Brain microvascular endothelial cell (primary cell): ENCODE data around the gene GLI2.

ENCODE experiments used
- DNase-seq: peaks from one replicate; pipeline ENCODE4 v3.0.0-alpha.2; 2020
- H3K27ac ChIP-seq: fragments of 250-450 bp; sonication (Bioruptor Pico); 2 replicates; pipeline ENCODE4 v1.5.1; 2020; ENCODE audit warnings: mild to moderate bottlenecking, moderate library complexity
- H3K27me3 ChIP-seq: fragments of 250-450 bp; sonication (Bioruptor Pico); replicated peaks from 2 replicates; pipeline ENCODE4 v1.5.1; 2020; ENCODE audit warnings: mild to moderate bottlenecking
- H3K36me3 ChIP-seq: fragments of 250-450 bp; sonication (Bioruptor Pico); replicated peaks from 2 replicates; pipeline ENCODE4 v1.5.1; 2020; ENCODE audit warnings: mild to moderate bottlenecking
- H3K4me3 ChIP-seq: 2 replicates; pipeline ENCODE4 v1.5.1; 2011; ENCODE audit warnings: low read depth, mild to moderate bottlenecking, control low read depth, low read length, moderate library complexity
- in situ Hi-C: cut with HindIII; loops from 2 replicates; pipeline ENCODE4 v1.10.0; 2017; ENCODE audit warnings: low sequenced_read_pairs, low pct_ligation_motif_present
- TF ChIP-seq, protein P1 (sequence below): IDR thresholded peaks from 2 replicates; pipeline ENCODE4 v1.5.1; 2011; ENCODE audit warnings: low read depth, mild to moderate bottlenecking, moderate library complexity, low read length, control low read depth, inconsistent platforms; ENCODE audit errors: missing control alignments

GLI2 gene

DNA sequence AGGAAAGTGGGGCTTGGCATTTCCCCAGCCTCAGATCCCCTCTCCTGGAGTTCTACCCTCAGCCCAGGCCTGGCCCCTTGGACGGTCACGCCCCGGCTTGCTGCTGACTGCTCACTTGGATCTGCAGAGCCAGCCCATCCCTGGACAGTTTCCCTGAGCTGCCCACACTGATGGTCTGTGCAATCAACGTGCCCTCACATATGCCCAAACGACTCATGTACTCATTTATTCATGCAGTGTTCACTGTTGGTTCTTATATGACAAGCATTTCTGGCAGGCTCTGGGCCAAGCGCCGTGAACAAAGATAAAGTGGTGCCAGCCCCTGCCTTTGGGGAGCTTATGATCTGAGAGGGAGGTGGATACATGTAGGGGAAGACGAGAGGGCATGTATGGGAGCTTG, 20.3 kb upstream of the GLI2 start:
- H3K27ac ChIP-seq, result no peak overlapping the region
- H3K4me3 ChIP-seq, result no peak overlapping the region
- H3K36me3 ChIP-seq, result no peaks in the 10 kb centered on the region
- H3K27me3 ChIP-seq, result no peaks in the 10 kb centered on the region
- in situ Hi-C loops, result no loop called here
- TF ChIP-seq, protein P1, sequence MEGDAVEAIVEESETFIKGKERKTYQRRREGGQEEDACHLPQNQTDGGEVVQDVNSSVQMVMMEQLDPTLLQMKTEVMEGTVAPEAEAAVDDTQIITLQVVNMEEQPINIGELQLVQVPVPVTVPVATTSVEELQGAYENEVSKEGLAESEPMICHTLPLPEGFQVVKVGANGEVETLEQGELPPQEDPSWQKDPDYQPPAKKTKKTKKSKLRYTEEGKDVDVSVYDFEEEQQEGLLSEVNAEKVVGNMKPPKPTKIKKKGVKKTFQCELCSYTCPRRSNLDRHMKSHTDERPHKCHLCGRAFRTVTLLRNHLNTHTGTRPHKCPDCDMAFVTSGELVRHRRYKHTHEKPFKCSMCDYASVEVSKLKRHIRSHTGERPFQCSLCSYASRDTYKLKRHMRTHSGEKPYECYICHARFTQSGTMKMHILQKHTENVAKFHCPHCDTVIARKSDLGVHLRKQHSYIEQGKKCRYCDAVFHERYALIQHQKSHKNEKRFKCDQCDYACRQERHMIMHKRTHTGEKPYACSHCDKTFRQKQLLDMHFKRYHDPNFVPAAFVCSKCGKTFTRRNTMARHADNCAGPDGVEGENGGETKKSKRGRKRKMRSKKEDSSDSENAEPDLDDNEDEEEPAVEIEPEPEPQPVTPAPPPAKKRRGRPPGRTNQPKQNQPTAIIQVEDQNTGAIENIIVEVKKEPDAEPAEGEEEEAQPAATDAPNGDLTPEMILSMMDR, result no peak
- DNase-seq, result no peak

DNA sequence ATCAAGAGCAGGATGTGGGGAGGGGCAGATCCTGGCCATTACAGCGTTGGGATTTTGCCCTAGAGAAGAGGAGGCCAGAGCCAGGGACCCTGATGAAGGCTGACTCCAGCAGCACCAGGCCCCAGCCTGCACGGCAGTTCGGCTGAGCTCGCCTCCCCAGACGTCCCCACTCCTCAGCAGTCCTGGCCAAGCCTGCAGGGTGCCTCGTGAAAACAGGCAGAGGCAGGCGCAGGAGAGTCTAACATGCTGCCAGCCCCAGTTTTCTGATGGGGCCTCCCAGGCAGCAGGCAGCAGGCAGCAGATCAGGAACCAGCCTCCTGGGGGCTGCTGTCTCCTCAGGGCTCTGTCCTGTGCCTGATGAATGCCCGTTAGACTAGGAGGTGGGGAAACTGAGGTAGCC, 19.7 kb upstream of the GLI2 start:
- in situ Hi-C loops, result no loop called here
- H3K36me3 ChIP-seq, result no peaks in the 10 kb centered on the region
- no peak overlapping the region for H3K4me3 ChIP-seq
- TF ChIP-seq, protein P1, result no peak
- DNase-seq, result no peak
- no peak overlapping the region for H3K27ac ChIP-seq
- no peaks in the 10 kb centered on the region for H3K27me3 ChIP-seq

DNA sequence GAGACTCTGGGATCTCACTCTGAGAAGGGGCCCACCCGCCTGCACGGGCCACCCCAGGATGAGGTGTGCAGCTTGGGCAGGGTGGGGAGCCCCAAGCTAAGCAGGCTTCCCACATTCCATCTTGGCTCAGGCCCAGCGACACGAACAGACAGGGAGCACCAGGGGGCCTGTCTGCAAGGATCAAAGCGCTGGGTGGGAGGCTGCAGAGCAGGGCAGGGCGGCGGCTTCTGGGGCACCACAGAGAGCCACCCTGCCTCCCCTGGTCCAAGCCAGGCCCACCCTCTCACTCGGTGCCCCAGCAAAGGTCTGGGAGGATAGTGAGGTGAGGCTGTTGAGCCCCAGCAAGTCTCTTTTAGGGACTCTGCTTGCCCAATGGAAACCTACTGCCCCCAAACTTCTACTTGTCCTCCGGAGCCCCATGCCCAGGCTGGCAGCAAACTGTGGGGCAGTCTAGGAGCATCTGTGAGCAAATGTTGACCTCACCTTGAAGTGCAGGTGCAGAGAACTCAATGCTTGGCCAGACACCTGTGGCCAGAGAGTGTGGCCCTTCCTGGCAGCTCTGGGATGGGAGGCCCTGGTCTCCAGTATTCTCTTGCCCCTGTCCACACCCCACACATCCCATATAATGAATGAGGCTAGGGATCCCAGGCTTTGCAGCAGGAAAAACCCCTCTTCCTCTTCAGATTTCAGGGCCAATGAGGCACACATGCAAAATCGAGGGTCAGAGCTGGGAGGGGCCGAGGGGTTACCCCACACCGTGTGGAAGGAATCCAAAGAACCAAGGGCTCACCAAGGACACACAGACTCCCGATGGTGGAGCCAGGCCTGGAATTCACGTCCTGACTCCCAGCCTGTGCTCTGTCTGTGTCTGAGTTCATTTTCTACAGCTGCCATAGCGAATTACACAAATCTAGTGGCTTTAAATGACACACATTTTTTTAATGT, 18.8 kb upstream of the GLI2 start:
- no peak for DNase-seq
- in situ Hi-C loops, result no loop called here

DNA sequence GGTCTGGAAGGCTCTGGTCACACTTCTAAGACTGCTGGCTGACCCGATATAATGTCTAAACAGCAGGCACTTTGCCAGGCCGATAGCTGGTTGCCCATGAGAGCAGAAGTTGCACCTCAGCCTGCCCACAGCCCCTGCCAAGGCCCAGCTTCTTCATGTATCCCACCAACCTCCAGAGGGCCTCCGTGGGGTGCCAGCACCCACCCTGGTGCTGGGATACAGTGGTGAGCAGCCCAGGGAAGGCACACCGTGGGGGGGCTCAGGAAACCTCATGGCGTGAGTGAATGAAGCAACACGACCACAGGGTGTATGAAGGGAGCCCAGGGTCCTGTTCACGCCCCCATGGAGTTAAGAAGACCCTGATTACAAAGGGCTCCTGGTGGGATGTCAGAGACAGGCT, 16.2 kb upstream of the GLI2 start:
- no peak for DNase-seq
- Histone ChIP-seq H3K27ac (no peak overlapping the region), H3K4me3 (no peak overlapping the region), H3K27me3 (no peaks in the 10 kb centered on the region), H3K36me3 (no peaks in the 10 kb centered on the region)
- in situ Hi-C loops, result no loop called here
- TF ChIP-seq, protein P1, result no peak

More for the DNA sequence above, 18.8 kb upstream of the GLI2 start:
- Histone ChIP-seq H3K27me3 (no peaks in the 10 kb centered on the region), H3K36me3 (no peaks in the 10 kb centered on the region), H3K4me3 (no peak overlapping the region), H3K27ac (no peak overlapping the region)
- TF ChIP-seq, protein P1, result no peak

DNA sequence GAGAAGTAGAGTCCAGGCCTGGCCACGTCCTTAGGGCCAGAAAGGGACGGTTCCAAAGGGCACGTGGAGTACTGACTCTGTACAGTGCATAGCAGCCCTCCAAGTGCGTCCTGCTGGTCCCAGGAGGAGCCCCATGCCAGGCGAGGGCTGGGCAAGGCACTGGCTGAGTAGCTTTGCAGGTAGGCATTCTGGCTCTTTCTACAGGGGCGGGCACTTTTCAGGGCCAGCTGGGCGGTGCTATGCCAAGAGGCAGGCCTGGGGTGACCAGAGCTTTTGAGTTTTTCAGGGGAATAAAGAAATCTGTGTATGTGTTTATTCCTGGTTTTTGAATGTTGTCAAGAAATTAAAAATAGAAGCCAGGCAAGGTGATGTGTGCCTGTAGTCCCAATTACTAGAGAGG, 15.4 kb upstream of the GLI2 start:
- no peak overlapping the region for H3K27ac ChIP-seq
- in situ Hi-C loops, result no loop called here
- no peak for DNase-seq
- TF ChIP-seq, protein P1, result no peak
- no peaks in the 10 kb centered on the region for H3K27me3 ChIP-seq
- no peaks in the 10 kb centered on the region for H3K36me3 ChIP-seq
- no peak overlapping the region for H3K4me3 ChIP-seq
